GM12878 (cell line): ENCODE measurements around the gene FGD4. TPM values are rescaled to one million over a fixed set of nuclear protein-coding genes. Genes with fewer than 3 reads are reported as not detected.
A peak's percentile ranks its signal among the peaks of the same experiment; 100 is the strongest.

Source experiments
- ATAC-seq: fragments of 200-7000 bp; cut with Tn5 transposase; 3 replicates; pipeline ENCODE4 v1.9.1; 2020; ENCODE audit warnings: mild to moderate bottlenecking, moderate library complexity
- BruUV-seq: library from RNA; stranded (reverse); fragments of 400-500 nt; replicated peaks from 2 replicates; lab custom pipeline; 2021; lab: Mats Ljungman, UMichigan
- CTCF ChIA-PET: fragments of 300-600 bp; sonication (Branson Sonifier 250); formaldehyde crosslinking; extraction: SDS; loops from one replicate; lab custom pipeline; 2021; ENCODE audit warnings: inconsistent platforms; lab: Yijun Ruan, JAX
- POLR2A ChIA-PET: fragments of 350-600 bp; formaldehyde crosslinking; extraction: SDS; loops from one replicate; lab custom pipeline; 2021; ENCODE audit warnings: inconsistent platforms; lab: Charles Lee
- RAD21 ChIA-PET: fragments of 300-600 bp; sonication (Branson Sonifier 250); formaldehyde crosslinking; loops from one replicate; lab custom pipeline; 2023; ENCODE audit warnings: antibody characterized with exemption; ENCODE audit not compliant: unreplicated experiment; lab: Charles Lee
- SMC1A ChIA-PET: fragments of 300-600 bp; sonication (Branson Sonifier 250); formaldehyde crosslinking; loops from one replicate; lab custom pipeline; 2023; ENCODE audit not compliant: unreplicated experiment, uncharacterized antibody; lab: Charles Lee
- DNase-seq: peaks from one replicate; pipeline ENCODE4 v3.0.0-alpha.2; 2011; ENCODE audit warnings: low read depth, low spot score
- FAIRE-seq: peaks from 3 replicates; lab custom pipeline; 2011; peaks lifted over from hg19 to GRCh38; lab: Jason Lieb, UNC
- H2AFZ ChIP-seq: 2 replicates; pipeline ENCODE4 v1.6.0; 2011; ENCODE audit warnings: low read depth, low read length, control low read depth; ENCODE audit not compliant: control insufficient read depth
- H3K27ac ChIP-seq: 2 replicates; pipeline ENCODE4 v1.5.1; 2011; ENCODE audit warnings: control low read depth; ENCODE audit not compliant: control insufficient read depth, insufficient read depth
- H3K27me3 ChIP-seq, 2 experiments: replicated peaks in 1 of 2; 2 replicates each; pipeline versions ENCODE4 v1.6.0 to v1.6.1; 2011; ENCODE audit warnings: low read length in 1 of 2; ENCODE audit not compliant: control insufficient read depth in 2 of 2, insufficient read depth in 2 of 2
- H3K36me3 ChIP-seq, 2 experiments: 2 replicates each; pipeline ENCODE4 v1.5.1; 2011; ENCODE audit warnings: low read length in 1 of 2; ENCODE audit not compliant: control insufficient read depth in 2 of 2, insufficient read depth in 2 of 2
- H3K4me1 ChIP-seq: 2 replicates; pipeline ENCODE4 v1.6.1; 2011; ENCODE audit warnings: mild to moderate bottlenecking, low read length, moderate library complexity, mixed read lengths; ENCODE audit not compliant: control insufficient read depth, insufficient read depth
- H3K4me2 ChIP-seq: 2 replicates; pipeline ENCODE4 v1.6.0; 2011; ENCODE audit warnings: control low read depth; ENCODE audit not compliant: control insufficient read depth, insufficient read depth
- H3K4me3 ChIP-seq: fragments of 200-600 bp; sonication (generic); 2 replicates; pipeline ENCODE4 v1.5.1; 2016
- H3K79me2 ChIP-seq: 2 replicates; pipeline ENCODE4 v1.6.0; 2011; ENCODE audit warnings: low read length; ENCODE audit not compliant: control insufficient read depth, insufficient read depth
- H3K9ac ChIP-seq: 2 replicates; pipeline ENCODE4 v1.8.0; 2011; ENCODE audit warnings: low read length, control low read depth, mixed read lengths; ENCODE audit not compliant: control insufficient read depth, insufficient read depth
- H3K9me3 ChIP-seq: replicated peaks from 3 replicates; pipeline ENCODE4 v1.5.1; 2011; ENCODE audit warnings: mild to moderate bottlenecking, low read length; ENCODE audit not compliant: control insufficient read depth, insufficient read depth
- H4K20me1 ChIP-seq: 2 replicates; pipeline ENCODE4 v1.6.0; 2011; ENCODE audit not compliant: control insufficient read depth, insufficient read depth
- CREB1 ChIP-seq: IDR thresholded peaks from 2 replicates; pipeline ENCODE4 v1.6.1; 2012; ENCODE audit warnings: low read depth, mild to moderate bottlenecking, inconsistent platforms
- CUX1 ChIP-seq: IDR thresholded peaks from 2 replicates; pipeline ENCODE4 v1.6.1; 2012; ENCODE audit warnings: improper control_type of control experiment, low read depth, low read length; ENCODE audit not compliant: insufficient replicate concordance
- IKZF2 ChIP-seq, 2 experiments: fragments of 450-650 bp; IDR thresholded peaks; 2 replicates each; pipeline ENCODE4 v1.6.1; 2017; ENCODE audit warnings: mild to moderate bottlenecking in 2 of 2, moderate library complexity in 2 of 2
- RAD51 ChIP-seq: fragments of 450-650 bp; IDR thresholded peaks from 2 replicates; pipeline ENCODE4 v1.6.1; 2016; ENCODE audit warnings: moderate library complexity, mild to moderate bottlenecking, inconsistent platforms
- RBBP5 ChIP-seq: fragments of 200-600 bp; sonication (generic); conservative IDR thresholded peaks from 2 replicates; pipeline ENCODE4 v1.6.1; 2016
- ZSCAN29 ChIP-seq: fragments of 450-650 bp; IDR thresholded peaks from 2 replicates; pipeline ENCODE4 v1.6.1; 2017; ENCODE audit warnings: mild to moderate bottlenecking, moderate library complexity
- in situ Hi-C: fragments of 300-500 bp; cut with MboI; formaldehyde crosslinking; loops from 9 replicates; pipeline ENCODE4 v1.14.3; 2018; ENCODE audit warnings: mixed read lengths
- intact Hi-C: fragments of 100-400 bp; cut with micrococcal nuclease; formaldehyde crosslinking; loops from one replicate; pipeline ENCODE4 v1.14.2; 2022; ENCODE audit not compliant: unreplicated experiment
- polyA plus RNA-seq, 11 experiments: library from polyadenylated mRNA; depleted of rRNA in 4 of 11; unstranded in 6 of 11; stranded (reverse) in 5 of 11; fragments of >200 nt; fragmentation: Nextera tagmentation in 4 of 11; fragmentation: Illumina TruSeq in 1 of 11; extraction: Ambion mirVana in 4 of 11; extraction: Trizol in 1 of 11; gene quantifications; 1 replicate in 1 of 11; 2 replicates in 10 of 11; pipeline versions ENCODE4 v1.2.1 to v1.2.3, GENCODE V29; 2011 to 2016; ENCODE audit warnings: inconsistent platforms in 2 of 11, missing spikeins in 2 of 11, low read depth in 1 of 11
- total RNA-seq, 4 experiments: library from RNA; depleted of rRNA in 3 of 4; stranded (reverse); fragments of >200 nt in 3 of 4; fragmentation: Illumina TruSeq in 1 of 4; extraction: Trizol in 1 of 4; gene quantifications; 2 replicates each; pipeline versions ENCODE4 v1.2.1 to v1.2.3, GENCODE V29; 2013 to 2021

Gene FGD4
- total and polyA plus RNA-seq, 10 of the 15 experiments (the other 5 are each of a cell fraction or from before 2014, with no cell fraction given) = 0.01 to 0.18 (median 0.08) TPM; not detected in 3

- no peak for TF ChIP-seq CUX1
- TF ChIP-seq RAD51 = no peak
Observed at GRCh38 chr12:32686340-32686739, 287.0 kb downstream of the FGD4 start (continued).

DNA sequence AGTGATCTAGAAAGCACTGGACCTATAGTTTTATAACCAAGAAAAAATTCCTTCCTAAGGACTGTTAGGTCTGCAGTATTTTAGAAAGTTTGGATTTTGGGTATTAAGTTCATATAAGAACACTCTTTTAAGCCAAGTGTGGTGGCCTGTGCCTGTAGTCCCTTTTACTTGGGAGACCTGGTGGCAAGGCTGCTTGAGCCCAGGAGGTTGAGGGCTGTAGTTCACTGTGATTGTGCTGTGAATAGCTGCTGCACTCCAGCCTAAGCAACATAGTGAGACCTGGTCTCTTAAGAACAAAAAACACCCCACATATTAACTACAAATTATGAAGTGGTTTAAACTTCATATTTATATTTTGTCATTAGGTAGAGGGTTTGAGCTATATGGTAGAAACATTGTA is 289.4 kb downstream of the FGD4 start:
- no peak overlapping the region for H2AFZ ChIP-seq
- POLR2A ChIA-PET = interaction anchor here (0.6 kb wide), 1 partner anchor 16 kb away, joined by 6 read pairs; no protein-coding TSS in a partner anchor
- BruUV-seq = no TSS peak
- RAD21 ChIA-PET = interaction anchor here (1.5 to 2.4 kb wide), 2 partner anchors 13 to 66 kb away, joined by 5 to 10 read pairs; partner anchors contain the start of gene YARS2
- no peaks in the 10 kb centered on the region for H3K27me3 ChIP-seq
- H3K27ac ChIP-seq = no peak overlapping the region
- SMC1A ChIA-PET = interaction anchor here (0.8 to 2.2 kb wide), 7 partner anchors 11 to 232 kb away, joined by 3 to 9 read pairs (median 4); partner anchors contain the start of gene YARS2
- H3K4me2 ChIP-seq = no peak overlapping the region
- in situ Hi-C loops (no loop called here), intact Hi-C loops (no loop called here)
- H3K79me2 ChIP-seq = peaks cover 94% of the 10 kb centered on the region
- no peak overlapping the region for H3K9ac ChIP-seq
- FAIRE-seq (no peak), ATAC-seq (peak; percentile 52; the same call in 2 of the 3 replicates), DNase-seq (no peak)
- H3K9me3 ChIP-seq = peaks cover 2% of the 10 kb centered on the region; the same call in 1 of the 3 replicates
- H3K4me1 ChIP-seq = no peaks in the 10 kb centered on the region; the same call in 1 of the 2 replicates
- H3K4me3 ChIP-seq = no peak overlapping the region
- peaks cover 0 to 7% of the 10 kb centered on the region in 2 experiments; a peak in 1 of 4 replicates for H3K36me3 ChIP-seq
- no peak for TF ChIP-seq ZSCAN29
- no peak for TF ChIP-seq IKZF2 (IDR thresholded peaks at IDR 0.05)
- no peak for TF ChIP-seq CREB1
- TF ChIP-seq RBBP5 = no peak
- TF ChIP-seq, all 136 proteins: peak for 0
- H4K20me1 ChIP-seq = no peaks in the 10 kb centered on the region; the same call in 1 of the 2 replicates
- CTCF ChIA-PET = interaction anchor here (7.0 kb wide), 1 partner anchor 68 kb away, joined by 32 read pairs; the partner anchor contains the start of gene YARS2
